ENCODE measurements around the gene ADCY7. TPM values are rescaled to one million over a fixed set of nuclear protein-coding genes. Genes with fewer than 3 reads are reported as not detected.
A peak's percentile ranks its signal among the peaks of the same experiment; 100 is the strongest.

The ADCY7 gene
- total RNA-seq, 1 experiment from 2014 or later = 5.5 TPM

DNA sequence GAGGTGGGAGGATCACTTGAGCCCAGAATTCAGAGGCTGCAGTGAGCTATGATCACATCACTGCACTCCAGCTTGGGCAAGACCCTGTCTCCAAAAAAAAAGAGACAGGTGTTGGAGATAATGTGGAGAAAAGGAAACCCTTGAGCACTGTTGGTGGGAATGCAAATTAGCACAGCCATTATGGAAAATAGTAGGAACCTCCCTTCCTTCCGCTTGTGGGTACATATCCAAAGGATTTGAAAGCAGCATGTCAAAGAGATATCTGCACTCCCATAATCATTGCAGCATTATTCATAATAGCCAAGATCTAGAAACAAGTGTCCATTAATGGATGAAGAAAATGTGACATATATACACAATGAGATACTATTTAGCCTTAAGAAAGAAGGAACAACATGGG, 9.7 kb upstream of the ADCY7 start:
- ChIA-PET POLR2A (ENCODE audit: low non-redundant PET) (no interaction called here), CTCF (no interaction called here)
- Histone ChIP-seq H3K9me3 (ENCODE audit: low read depth, low read length, poor library complexity, severe bottlenecking) (no peaks in the 10 kb centered on the region), H3K4me1 (ENCODE audit: insufficient read depth, low read length, poor library complexity, severe bottlenecking) (peaks cover 9% of the 10 kb centered on the region), H3K36me3 (ENCODE audit: insufficient read depth, low read length, poor library complexity, severe bottlenecking) (no peaks in the 10 kb centered on the region), H3K4me3 (ENCODE audit: low read depth, low read length, poor library complexity, severe bottlenecking) (no peak overlapping the region), H3K27me3 (replicated peaks; ENCODE audit: insufficient read depth, low read depth, low read length, poor library complexity) (no peaks in the 10 kb centered on the region), H3K27ac (ENCODE audit: low read depth, low read length, poor library complexity, severe bottlenecking) (no peak overlapping the region)
- TF ChIP-seq, protein P1, sequence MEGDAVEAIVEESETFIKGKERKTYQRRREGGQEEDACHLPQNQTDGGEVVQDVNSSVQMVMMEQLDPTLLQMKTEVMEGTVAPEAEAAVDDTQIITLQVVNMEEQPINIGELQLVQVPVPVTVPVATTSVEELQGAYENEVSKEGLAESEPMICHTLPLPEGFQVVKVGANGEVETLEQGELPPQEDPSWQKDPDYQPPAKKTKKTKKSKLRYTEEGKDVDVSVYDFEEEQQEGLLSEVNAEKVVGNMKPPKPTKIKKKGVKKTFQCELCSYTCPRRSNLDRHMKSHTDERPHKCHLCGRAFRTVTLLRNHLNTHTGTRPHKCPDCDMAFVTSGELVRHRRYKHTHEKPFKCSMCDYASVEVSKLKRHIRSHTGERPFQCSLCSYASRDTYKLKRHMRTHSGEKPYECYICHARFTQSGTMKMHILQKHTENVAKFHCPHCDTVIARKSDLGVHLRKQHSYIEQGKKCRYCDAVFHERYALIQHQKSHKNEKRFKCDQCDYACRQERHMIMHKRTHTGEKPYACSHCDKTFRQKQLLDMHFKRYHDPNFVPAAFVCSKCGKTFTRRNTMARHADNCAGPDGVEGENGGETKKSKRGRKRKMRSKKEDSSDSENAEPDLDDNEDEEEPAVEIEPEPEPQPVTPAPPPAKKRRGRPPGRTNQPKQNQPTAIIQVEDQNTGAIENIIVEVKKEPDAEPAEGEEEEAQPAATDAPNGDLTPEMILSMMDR (conservative IDR thresholded peaks at IDR 0.05; ENCODE audit: low read depth, low read length) = no peak
- no peak for TF ChIP-seq EZH2 (IDR thresholded peaks at IDR 0.05; ENCODE audit: borderline replicate concordance, low read depth, low read length, poor library complexity, severe bottlenecking)
- intact Hi-C loops (cut with micrococcal nuclease; ENCODE audit: unreplicated experiment) = no loop called here
- no TSS peak for BruUV-seq (replicated peaks)
- no peak for DNase-seq (ENCODE audit: low spot score)

DNA sequence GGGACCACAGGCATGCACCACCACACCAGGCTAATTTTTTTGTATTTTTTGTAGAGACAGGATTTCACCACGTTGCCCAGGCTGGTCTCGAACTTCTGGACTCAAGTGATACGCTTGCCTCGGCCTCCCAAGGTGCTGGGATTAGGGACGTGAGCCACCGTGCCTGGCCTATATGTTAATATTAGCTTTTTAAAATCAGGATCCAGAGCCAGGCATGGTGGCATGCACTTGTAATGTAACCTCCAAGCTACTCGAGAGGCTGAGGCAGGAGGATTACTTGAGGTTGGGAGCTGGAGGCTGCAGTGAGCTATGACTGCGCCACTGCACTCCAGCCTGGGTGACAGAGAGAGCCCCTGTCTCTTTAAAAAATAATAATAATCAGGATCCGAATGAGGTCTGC, 8.5 kb upstream of the ADCY7 start:
- H3K4me3 ChIP-seq (ENCODE audit: low read depth, low read length, poor library complexity, severe bottlenecking) = no peak overlapping the region
- no peak overlapping the region for H3K27ac ChIP-seq (ENCODE audit: low read depth, low read length, poor library complexity, severe bottlenecking)
- ChIA-PET POLR2A (ENCODE audit: low non-redundant PET) (no interaction called here), CTCF (no interaction called here)
- H3K4me1 ChIP-seq (ENCODE audit: insufficient read depth, low read length, poor library complexity, severe bottlenecking) = peaks cover 9% of the 10 kb centered on the region
- BruUV-seq (replicated peaks) = no TSS peak
- H3K36me3 ChIP-seq (ENCODE audit: insufficient read depth, low read length, poor library complexity, severe bottlenecking) = no peaks in the 10 kb centered on the region
- no peak for DNase-seq (ENCODE audit: low spot score)
- intact Hi-C loops (cut with micrococcal nuclease; ENCODE audit: unreplicated experiment) = no loop called here
- no peaks in the 10 kb centered on the region for H3K9me3 ChIP-seq (ENCODE audit: low read depth, low read length, poor library complexity, severe bottlenecking)
- no peak for TF ChIP-seq EZH2 (IDR thresholded peaks at IDR 0.05; ENCODE audit: borderline replicate concordance, low read depth, low read length, poor library complexity, severe bottlenecking)
- TF ChIP-seq, protein P1 (conservative IDR thresholded peaks at IDR 0.05; ENCODE audit: low read depth, low read length) = no peak
- no peaks in the 10 kb centered on the region for H3K27me3 ChIP-seq (replicated peaks; ENCODE audit: insufficient read depth, low read depth, low read length, poor library complexity)

DNA sequence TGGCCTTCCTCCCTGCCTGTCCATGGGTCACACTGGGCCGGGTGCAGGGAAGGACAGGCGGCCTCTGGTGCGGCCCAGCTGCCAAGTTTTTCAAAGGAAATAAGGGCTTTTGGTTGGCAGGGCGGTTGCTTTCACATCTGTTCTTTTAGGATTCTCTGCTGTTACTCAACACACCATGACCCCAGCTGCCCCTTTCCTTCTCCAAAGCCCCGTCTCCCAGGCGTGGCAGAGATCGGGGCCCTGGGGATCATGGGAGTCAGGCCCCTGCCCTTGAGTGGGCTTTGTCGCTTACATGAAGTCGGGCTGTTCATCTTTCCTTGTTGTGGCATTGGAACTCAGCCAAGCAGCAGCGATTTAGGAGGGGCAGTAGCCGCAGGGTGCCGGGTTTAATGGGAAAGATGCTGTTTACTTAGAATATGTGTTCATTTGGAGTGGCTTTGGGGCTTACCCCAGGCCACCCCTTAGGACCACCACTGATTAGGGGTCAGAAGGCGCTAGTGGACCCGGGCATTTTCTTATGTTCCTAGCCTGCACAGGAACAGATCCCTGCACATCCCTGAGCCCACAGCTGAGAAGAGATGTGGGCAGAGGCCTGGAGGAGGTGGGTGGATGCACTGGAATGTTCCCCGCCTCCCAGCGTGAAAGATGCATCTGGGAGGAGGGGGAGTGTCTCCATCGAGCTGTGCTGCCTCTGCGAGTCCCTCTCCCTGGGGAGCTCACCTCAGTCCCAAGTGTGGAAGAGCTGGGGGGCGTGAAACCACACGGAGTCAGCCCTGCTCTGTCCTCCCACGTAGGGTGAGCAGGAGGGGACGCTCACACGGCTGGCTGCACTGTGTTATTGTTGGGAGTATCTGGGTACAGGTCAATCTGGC, 6.8 kb upstream of the ADCY7 start:
- POLR2A ChIA-PET (ENCODE audit: low non-redundant PET) = no interaction called here
- TF ChIP-seq, protein P1 (conservative IDR thresholded peaks at IDR 0.05; ENCODE audit: low read depth, low read length) = no peak
- no peak for TF ChIP-seq EZH2 (IDR thresholded peaks at IDR 0.05; ENCODE audit: borderline replicate concordance, low read depth, low read length, poor library complexity, severe bottlenecking)
- Histone ChIP-seq H3K4me3 (ENCODE audit: low read depth, low read length, poor library complexity, severe bottlenecking) (no peak overlapping the region), H3K4me1 (ENCODE audit: insufficient read depth, low read length, poor library complexity, severe bottlenecking) (peaks cover 9% of the 10 kb centered on the region), H3K9me3 (ENCODE audit: low read depth, low read length, poor library complexity, severe bottlenecking) (no peaks in the 10 kb centered on the region), H3K27ac (ENCODE audit: low read depth, low read length, poor library complexity, severe bottlenecking) (no peak overlapping the region), H3K36me3 (ENCODE audit: insufficient read depth, low read length, poor library complexity, severe bottlenecking) (no peaks in the 10 kb centered on the region), H3K27me3 (replicated peaks; ENCODE audit: insufficient read depth, low read depth, low read length, poor library complexity) (no peaks in the 10 kb centered on the region)
- BruUV-seq (replicated peaks) = no TSS peak
- intact Hi-C loops (cut with micrococcal nuclease; ENCODE audit: unreplicated experiment) = no loop called here
- CTCF ChIA-PET = no interaction called here
- DNase-seq (ENCODE audit: low spot score) = peak; percentile 62
